SK-N-SH (cell line): ENCODE data around the gene SEPTIN11. TPM values are rescaled to one million over a fixed set of nuclear protein-coding genes. Genes with fewer than 3 reads are reported as not detected.

Source experiments
- CTCF ChIA-PET: fragments of 300-600, 350-600 bp; formaldehyde crosslinking; extraction: SDS; loops from one replicate; lab custom pipeline; 2021; lab: Yijun Ruan, JAX
- POLR2A ChIA-PET: fragments of 350-600 bp; sonication (Branson Sonifier 250); formaldehyde crosslinking; extraction: SDS; loops from one replicate; lab custom pipeline; 2020; ENCODE audit warnings: antibody characterized with exemption, inconsistent platforms; lab: Yijun Ruan, JAX
- DNase-seq: peaks from one replicate; pipeline ENCODE4 v3.0.0; 2012
- H2AFZ ChIP-seq: fragments of 200-600 bp; sonication (generic); 2 replicates; pipeline ENCODE4 v1.8.1; 2016; ENCODE audit warnings: antibody characterized with exemption, mild to moderate bottlenecking, low read depth
- H3F3A ChIP-seq: fragments of 200-600 bp; sonication (generic); replicated peaks from 2 replicates; pipeline ENCODE3; 2016; ENCODE audit warnings: antibody characterized with exemption, mild to moderate bottlenecking; ENCODE audit not compliant: insufficient read depth
- H3K27ac ChIP-seq, 2 experiments: fragments of 200-500 bp in 1 of 2; fragments of 200-600 bp in 1 of 2; sonication (Bioruptor generic) in 1 of 2; sonication (generic), shearing (Covaris generic) in 1 of 2; 2 replicates each; pipeline versions ENCODE4 v1.5.1 to v1.6.1; 2014 to 2016; ENCODE audit warnings: low read depth in 2 of 2, inconsistent platforms in 1 of 2, low read length in 1 of 2, mild to moderate bottlenecking in 1 of 2, mixed read lengths in 1 of 2
- H3K27me3 ChIP-seq: fragments of 200-600 bp; sonication (generic), shearing (Covaris generic); 2 replicates; pipeline ENCODE4 v1.6.1; 2016; ENCODE audit warnings: mixed run types; ENCODE audit not compliant: insufficient read depth
- H3K36me3 ChIP-seq, 2 experiments: fragments of 200-500 bp in 1 of 2; fragments of 200-600 bp in 1 of 2; sonication (Bioruptor generic) in 1 of 2; sonication (generic) in 1 of 2; replicated peaks in 1 of 2; 2 replicates each; pipeline versions ENCODE3 to v1.5.1; 2014 to 2016; ENCODE audit warnings: low read length in 1 of 2, mild to moderate bottlenecking in 1 of 2; ENCODE audit not compliant: insufficient read depth in 2 of 2, control insufficient read depth in 1 of 2
- H3K4me1 ChIP-seq, 2 experiments: fragments of 200-500 bp in 1 of 2; fragments of 200-600 bp in 1 of 2; sonication (Bioruptor generic) in 1 of 2; sonication (generic), shearing (Covaris generic) in 1 of 2; 2 replicates each; pipeline versions ENCODE4 v1.5.1 to v1.6.1; 2014 to 2016; ENCODE audit warnings: low read depth in 1 of 2, low read length in 1 of 2, mixed run types in 1 of 2; ENCODE audit not compliant: insufficient read depth in 2 of 2, control insufficient read depth in 1 of 2
- H3K4me2 ChIP-seq: fragments of 200-600 bp; sonication (generic), shearing (Covaris generic); 2 replicates; pipeline ENCODE4 v1.6.1; 2017; ENCODE audit warnings: mixed run types
- H3K4me3 ChIP-seq, 2 experiments: fragments of 200-500 bp in 1 of 2; fragments of 200-600 bp in 1 of 2; sonication (Bioruptor generic) in 1 of 2; sonication (generic), shearing (Covaris generic) in 1 of 2; 2 replicates each; pipeline versions ENCODE4 v1.5.1 to v1.8.1; 2014 to 2016; ENCODE audit warnings: low read depth in 2 of 2, inconsistent platforms in 1 of 2, low read length in 1 of 2, mild to moderate bottlenecking in 1 of 2, mixed read lengths in 1 of 2, moderate library complexity in 1 of 2
- H3K79me2 ChIP-seq: fragments of 200-600 bp; sonication (generic); 2 replicates; pipeline ENCODE4 v1.8.1; 2017; ENCODE audit warnings: mild to moderate bottlenecking; ENCODE audit not compliant: insufficient read depth
- H3K9ac ChIP-seq: fragments of 200-600 bp; sonication (generic); 2 replicates; pipeline ENCODE4 v1.6.1; 2017; ENCODE audit warnings: mixed run types
- H3K9me2 ChIP-seq: fragments of 200-600 bp; sonication (generic); 2 replicates; pipeline ENCODE4 v1.6.1; 2017; ENCODE audit warnings: mixed run types
- H3K9me3 ChIP-seq: fragments of 200-600 bp; sonication (generic); 2 replicates; pipeline ENCODE4 v1.6.1; 2017; ENCODE audit warnings: mixed run types, mild to moderate bottlenecking, moderate library complexity
- H4K20me1 ChIP-seq: fragments of 200-600 bp; sonication (generic); 2 replicates; pipeline ENCODE4 v1.6.1; 2017; ENCODE audit warnings: mild to moderate bottlenecking, mixed run types; ENCODE audit not compliant: insufficient read depth
- CHD2 ChIP-seq: fragments of 150-350 bp; IDR thresholded peaks from 2 replicates; pipeline ENCODE4 v1.6.1; 2018; ENCODE audit warnings: low read length; ENCODE audit not compliant: partially characterized antibody
- EP300 ChIP-seq, 2 experiments: IDR thresholded peaks; 2 replicates each; pipeline versions ENCODE4 v1.4.0 to v1.6.1; 2012; ENCODE audit warnings: borderline replicate concordance in 1 of 2, low read depth in 1 of 2, low read length in 1 of 2
- EZH2phosphoT487 ChIP-seq: fragments of 200-600 bp; sonication (generic); IDR thresholded peaks from 2 replicates; pipeline ENCODE4 v1.6.1; 2017; ENCODE audit warnings: low read depth, mixed run types, mild to moderate bottlenecking, antibody characterized with exemption, moderate library complexity, borderline replicate concordance
- FOXM1 ChIP-seq: IDR thresholded peaks from 2 replicates; pipeline ENCODE4 v1.4.0; 2012; ENCODE audit warnings: low read depth, mild to moderate bottlenecking
- MEF2A ChIP-seq: IDR thresholded peaks from 2 replicates; pipeline ENCODE4 v1.4.0; 2012; ENCODE audit warnings: low read depth, borderline replicate concordance
- MXI1 ChIP-seq: IDR thresholded peaks from 2 replicates; pipeline ENCODE4 v1.6.1; 2012; ENCODE audit warnings: mild to moderate bottlenecking, low read depth, low read length, improper control_type of control experiment
- NFIC ChIP-seq: IDR thresholded peaks from 2 replicates; pipeline ENCODE4 v1.4.0; 2012; ENCODE audit warnings: borderline replicate concordance
- PBX3 ChIP-seq: IDR thresholded peaks from 2 replicates; pipeline ENCODE4; 2012
- RAD21 ChIP-seq: IDR thresholded peaks from 2 replicates; pipeline ENCODE4 v1.6.1; 2012; ENCODE audit warnings: mild to moderate bottlenecking, low read length
- RXRA ChIP-seq: IDR thresholded peaks from 2 replicates; pipeline ENCODE4 v1.4.0; 2012; ENCODE audit warnings: low read depth, mild to moderate bottlenecking, borderline replicate concordance
- SIN3A ChIP-seq: IDR thresholded peaks from 2 replicates; pipeline ENCODE4 v1.6.1; 2012; ENCODE audit warnings: low read depth, mild to moderate bottlenecking, low read length, moderate library complexity, borderline replicate concordance
- TAF1 ChIP-seq: IDR thresholded peaks from 2 replicates; pipeline ENCODE4 v1.6.1; 2012; ENCODE audit warnings: low read depth, mild to moderate bottlenecking, low read length, moderate library complexity, borderline replicate concordance
- TCF12 ChIP-seq: IDR thresholded peaks from 2 replicates; pipeline ENCODE4 v1.4.0; 2012
- TEAD4 ChIP-seq: IDR thresholded peaks from 2 replicates; pipeline ENCODE4 v1.4.0; 2012; ENCODE audit warnings: mild to moderate bottlenecking, borderline replicate concordance; ENCODE audit not compliant: insufficient read depth
- YY1 ChIP-seq: IDR thresholded peaks from 2 replicates; pipeline ENCODE4 v1.4.0; 2012; ENCODE audit warnings: low read depth, mild to moderate bottlenecking
- WGBS: methylation state at CpG from one replicate; pipeline ENCODE4 v1.1.6; 2017; ENCODE audit warnings: low lambda C conversion rate; 5-methylcytosine and 5-hydroxymethylcytosine counted together
- polyA plus RNA-seq, 3 experiments: library from polyadenylated mRNA; depleted of rRNA; stranded (reverse); fragments of >200 nt; gene quantifications; 2 replicates each; pipeline ENCODE4 v1.2.3, GENCODE V29; 2012
- TF ChIP-seq, protein P1 (sequence below): fragments of 150-350 bp; IDR thresholded peaks from 2 replicates; pipeline ENCODE4 v1.6.1; 2017; ENCODE audit warnings: antibody characterized with exemption, low read length, low read depth, borderline replicate concordance
- TF ChIP-seq, protein P2 (sequence below): fragments of 200-600 bp; sonication (generic); IDR thresholded peaks from 2 replicates; pipeline ENCODE4 v1.6.1; 2017; ENCODE audit warnings: antibody characterized with exemption, mild to moderate bottlenecking, moderate library complexity

SEPTIN11 gene
- polyA plus RNA-seq, 1 of the 3 experiments (the other 2 are of a cell fraction) = 47.4 TPM

GRCh38 chr4:76957004-76957738, 7.6 kb downstream of the SEPTIN11 start:
- Histone ChIP-seq H3K4me3 (no peak overlapping the region), H4K20me1 (peaks cover 90% of the 10 kb centered on the region), H3K27ac (no peak overlapping the region), H3K79me2 (peaks cover 100% of the 10 kb centered on the region), H3K9me3 (no peaks in the 10 kb centered on the region), H3K4me1 (peaks cover 5 to 15% of the 10 kb centered on the region in 2 experiments; a peak in 3 of 4 replicates), H3F3A (no peaks in the 10 kb centered on the region), H3K9ac (no peak overlapping the region), H3K9me2 (no peaks in the 10 kb centered on the region), H3K27me3 (no peaks in the 10 kb centered on the region), H3K36me3 (peaks cover 14% of the 10 kb centered on the region in 2 experiments), H2AFZ (no peak overlapping the region), H3K4me2 (no peak overlapping the region)
- ChIA-PET CTCF (interaction anchor here (1.3 to 1.6 kb wide), 2 partner anchors 88 to 246 kb away, joined by 3 to 5 read pairs; no protein-coding TSS in a partner anchor), POLR2A (no interaction called here)
- 94% methylated on average over 4 of the region's 4 CpGs for whole genome bisulfite sequencing
- DNase-seq = no peak
- TF ChIP-seq EZH2phosphoT487 (no peak), FOXM1 (no peak), TEAD4 (no peak), RXRA (no peak), MXI1 (no peak), EP300 (IDR thresholded peaks at IDR 0.05; ENCODE audit: borderline replicate concordance in 1 of 2, low read depth in 1 of 2, low read length in 1 of 2) (no peak), TAF1 (no peak), NFIC (no peak), CHD2 (no peak), PBX3 (no peak), YY1 (no peak), RAD21 (no peak), MEF2A (no peak), TCF12 (no peak), SIN3A (no peak)
- TF ChIP-seq, protein P1, sequence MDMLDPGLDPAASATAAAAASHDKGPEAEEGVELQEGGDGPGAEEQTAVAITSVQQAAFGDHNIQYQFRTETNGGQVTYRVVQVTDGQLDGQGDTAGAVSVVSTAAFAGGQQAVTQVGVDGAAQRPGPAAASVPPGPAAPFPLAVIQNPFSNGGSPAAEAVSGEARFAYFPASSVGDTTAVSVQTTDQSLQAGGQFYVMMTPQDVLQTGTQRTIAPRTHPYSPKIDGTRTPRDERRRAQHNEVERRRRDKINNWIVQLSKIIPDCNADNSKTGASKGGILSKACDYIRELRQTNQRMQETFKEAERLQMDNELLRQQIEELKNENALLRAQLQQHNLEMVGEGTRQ = no peak
- TF ChIP-seq, protein P2, sequence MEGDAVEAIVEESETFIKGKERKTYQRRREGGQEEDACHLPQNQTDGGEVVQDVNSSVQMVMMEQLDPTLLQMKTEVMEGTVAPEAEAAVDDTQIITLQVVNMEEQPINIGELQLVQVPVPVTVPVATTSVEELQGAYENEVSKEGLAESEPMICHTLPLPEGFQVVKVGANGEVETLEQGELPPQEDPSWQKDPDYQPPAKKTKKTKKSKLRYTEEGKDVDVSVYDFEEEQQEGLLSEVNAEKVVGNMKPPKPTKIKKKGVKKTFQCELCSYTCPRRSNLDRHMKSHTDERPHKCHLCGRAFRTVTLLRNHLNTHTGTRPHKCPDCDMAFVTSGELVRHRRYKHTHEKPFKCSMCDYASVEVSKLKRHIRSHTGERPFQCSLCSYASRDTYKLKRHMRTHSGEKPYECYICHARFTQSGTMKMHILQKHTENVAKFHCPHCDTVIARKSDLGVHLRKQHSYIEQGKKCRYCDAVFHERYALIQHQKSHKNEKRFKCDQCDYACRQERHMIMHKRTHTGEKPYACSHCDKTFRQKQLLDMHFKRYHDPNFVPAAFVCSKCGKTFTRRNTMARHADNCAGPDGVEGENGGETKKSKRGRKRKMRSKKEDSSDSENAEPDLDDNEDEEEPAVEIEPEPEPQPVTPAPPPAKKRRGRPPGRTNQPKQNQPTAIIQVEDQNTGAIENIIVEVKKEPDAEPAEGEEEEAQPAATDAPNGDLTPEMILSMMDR = no peak
